Esophagus mucosa (tissue), 1 donor: ENCODE results near the gene PLIN5. TPM values are rescaled to one million over a fixed set of nuclear protein-coding genes. Genes with fewer than 3 reads are reported as not detected.
"Not testable (repeated sequence)": the region's sequence is repeated elsewhere in the genome, so short reads cannot be mapped to it uniquely, and the experiment has no call there.

Source experiments
- ATAC-seq: fragments of 200-7000 bp; cut with Tn5 transposase; one replicate; pipeline ENCODE4 v1.9.1; 2020
- total RNA-seq: library from RNA; stranded (reverse); gene quantifications from one replicate; pipeline ENCODE4 v1.2.4, GENCODE V29; 2023
- donor health status: DM: yes; HTN: yes; CAD: no.

The PLIN5 gene
- total RNA-seq, 1 donor from 2014 or later, result 2.4 TPM

DNA sequence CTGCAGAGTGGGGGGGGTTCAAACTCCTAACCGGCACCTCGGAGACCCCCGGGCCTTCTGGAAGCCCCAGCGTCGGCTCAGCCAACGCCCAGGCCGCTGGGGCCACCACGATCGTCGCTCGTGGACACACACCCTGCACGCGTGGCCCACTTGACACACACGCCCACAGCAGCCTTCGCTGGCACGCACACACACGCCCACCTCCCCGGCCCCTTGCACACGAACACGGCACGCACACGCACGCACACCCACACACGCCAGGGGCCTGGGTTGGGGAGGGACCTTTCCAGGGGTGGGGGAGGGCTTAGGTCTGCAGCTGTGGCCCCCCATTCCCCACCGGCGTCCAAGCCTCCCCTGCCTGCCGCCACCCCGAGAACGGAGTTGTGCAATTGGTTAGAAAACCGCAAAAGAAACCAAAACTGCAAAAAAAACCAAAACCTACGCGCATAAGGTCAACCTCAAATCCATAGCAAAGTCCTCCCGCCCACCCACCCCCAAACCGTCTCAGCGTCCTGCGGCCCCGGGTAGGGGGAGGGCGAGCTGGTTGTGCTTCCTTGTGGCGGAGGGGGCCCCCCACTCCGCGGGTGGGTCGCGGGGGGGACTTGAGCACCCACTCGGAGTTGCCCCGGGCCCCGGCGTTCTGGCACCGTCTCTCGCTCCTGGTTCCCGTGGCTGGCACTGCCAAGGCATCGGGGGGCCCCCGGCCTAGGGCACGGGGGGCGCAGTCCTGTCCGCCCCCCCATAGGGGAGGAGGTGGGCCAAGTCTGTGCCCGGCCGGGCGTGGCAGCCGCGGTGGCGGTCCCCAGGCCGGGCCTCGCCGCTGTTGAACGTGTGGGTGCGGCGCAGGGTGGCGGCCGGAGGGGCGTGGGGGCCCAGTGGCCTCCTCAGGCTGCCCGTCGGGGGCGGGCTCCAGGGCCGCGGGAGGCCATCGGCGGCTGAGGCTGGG lies 8.1 kb upstream of the PLIN5 start:
- ATAC-seq, result no peak

DNA sequence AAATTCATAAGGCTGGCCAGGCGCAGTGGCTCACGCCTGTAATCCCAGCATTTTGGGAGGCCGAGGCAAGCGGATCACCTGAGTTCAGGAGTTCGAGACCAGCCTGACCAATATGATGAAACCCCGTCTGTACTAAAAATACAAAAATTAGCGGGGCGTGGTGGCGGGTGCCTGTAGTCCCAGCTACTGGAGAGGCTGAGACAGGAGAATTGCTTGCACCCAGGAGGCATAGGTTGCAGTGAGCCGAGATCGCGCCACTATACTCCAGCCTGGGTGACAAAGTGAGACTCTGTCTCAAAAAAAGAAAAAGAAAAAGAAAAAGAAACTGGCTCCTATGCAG lies 6.8 kb upstream of the PLIN5 start:
- ATAC-seq, result not testable (repeated sequence)

DNA sequence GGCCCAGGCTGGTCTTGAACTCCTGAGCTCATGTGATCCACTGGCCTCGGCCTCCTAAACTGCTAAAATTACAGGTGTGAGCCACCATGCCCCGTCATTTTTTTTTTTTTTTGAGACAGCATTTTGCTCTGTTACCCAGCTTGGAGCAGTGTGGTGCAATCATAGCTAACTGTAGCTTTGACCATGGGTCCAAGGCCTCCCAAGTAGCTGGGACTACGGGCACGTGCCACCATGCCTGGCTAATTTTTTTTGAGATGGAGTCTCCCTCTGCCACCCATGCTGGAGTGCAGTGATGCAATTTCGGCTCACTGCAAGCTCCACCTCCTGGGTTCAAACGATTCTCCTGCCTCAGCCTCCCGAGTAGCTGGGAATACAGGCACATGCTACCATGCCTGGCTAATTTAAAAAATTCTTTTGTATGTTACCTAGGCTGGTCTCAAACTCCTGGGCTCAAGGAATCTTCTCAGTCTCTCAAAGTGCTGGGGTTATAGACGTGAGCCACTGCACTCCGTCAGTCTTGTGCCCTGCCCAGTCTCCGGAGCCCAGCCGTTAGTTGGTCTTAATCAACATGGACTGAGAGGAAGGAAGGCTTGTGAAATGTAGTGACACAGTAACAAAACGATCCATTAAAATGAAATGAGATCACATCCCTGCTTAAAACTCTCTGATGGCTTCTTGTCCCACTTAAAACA lies 6.2 kb upstream of the PLIN5 start:
- ATAC-seq, result no peak

DNA sequence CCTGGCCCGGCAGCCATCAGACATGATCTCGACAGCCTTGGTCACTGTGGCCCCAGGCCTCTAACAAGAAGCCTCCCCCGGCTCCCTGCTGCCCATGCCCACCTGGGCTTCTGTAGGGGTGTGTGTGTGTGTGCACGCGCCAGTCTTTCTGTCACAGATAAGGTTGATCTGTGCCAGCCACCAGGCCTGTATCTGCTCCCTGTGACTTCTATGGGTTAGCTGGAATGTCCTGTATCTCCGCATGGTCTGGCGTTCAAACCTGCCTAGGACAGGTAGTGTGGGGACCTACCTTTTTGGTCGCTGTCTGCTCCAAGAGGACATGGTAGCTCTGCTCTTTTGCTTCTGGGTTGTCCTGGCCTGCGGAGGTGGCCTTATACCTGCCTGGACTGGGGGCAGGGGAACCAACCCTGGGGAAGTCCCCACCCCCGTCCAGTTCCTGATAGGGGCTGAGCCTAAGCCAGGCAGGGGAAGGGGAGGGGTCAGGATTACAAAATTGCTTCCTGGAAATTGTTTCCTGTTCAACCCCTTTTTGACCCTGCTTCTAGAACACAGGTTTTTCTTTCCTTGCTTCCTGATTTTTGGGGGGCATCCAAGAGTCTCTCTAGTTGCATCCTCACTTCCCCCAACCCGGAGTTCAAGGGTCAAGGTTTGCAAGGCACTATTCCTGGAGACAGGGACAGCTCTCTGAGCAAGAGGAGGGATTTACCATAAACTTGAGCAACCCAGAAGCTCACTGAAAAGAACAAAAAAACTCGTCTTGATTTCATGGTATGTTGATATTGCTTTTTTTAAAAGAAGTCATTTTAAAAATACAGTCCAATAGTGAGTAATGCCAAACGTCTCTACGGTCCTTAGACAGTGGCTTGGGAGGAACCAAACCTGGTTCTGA lies 4.9 kb upstream of the PLIN5 start, which contains the start of gene LRG1:
Gene LRG1, minus strand, starts transcription at position 344 of the 889 bp plus-strand sequence. Its CDS starts 23 bp downstream, at position 321.
- ATAC-seq, result peak; percentile 92

DNA sequence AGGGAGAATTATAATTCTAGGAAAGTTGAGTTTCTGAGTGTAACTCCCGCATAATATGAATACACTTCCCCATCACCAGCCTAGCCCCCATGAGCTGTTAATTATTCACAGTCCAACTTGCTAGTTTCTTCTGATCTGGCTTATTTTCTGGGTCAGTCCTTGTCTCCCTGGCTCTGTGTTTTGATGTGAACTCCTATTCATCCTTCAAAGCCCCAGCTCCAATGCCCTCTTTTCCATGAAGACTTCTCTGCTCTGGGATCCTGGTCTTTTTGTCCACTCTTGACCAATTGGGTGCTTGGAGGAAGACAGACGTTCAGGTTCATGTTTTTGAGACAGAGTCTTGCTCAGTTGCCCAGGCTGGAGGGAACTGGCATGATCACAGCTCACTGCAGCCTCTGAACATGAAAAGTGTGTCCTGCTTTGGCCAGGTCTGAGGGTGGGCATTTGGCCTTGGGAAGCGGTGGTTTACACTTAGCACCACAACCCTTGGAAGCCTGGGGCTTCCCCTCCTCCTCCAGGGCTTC lies 4.2 kb upstream of the PLIN5 start:
- no peak for ATAC-seq

DNA sequence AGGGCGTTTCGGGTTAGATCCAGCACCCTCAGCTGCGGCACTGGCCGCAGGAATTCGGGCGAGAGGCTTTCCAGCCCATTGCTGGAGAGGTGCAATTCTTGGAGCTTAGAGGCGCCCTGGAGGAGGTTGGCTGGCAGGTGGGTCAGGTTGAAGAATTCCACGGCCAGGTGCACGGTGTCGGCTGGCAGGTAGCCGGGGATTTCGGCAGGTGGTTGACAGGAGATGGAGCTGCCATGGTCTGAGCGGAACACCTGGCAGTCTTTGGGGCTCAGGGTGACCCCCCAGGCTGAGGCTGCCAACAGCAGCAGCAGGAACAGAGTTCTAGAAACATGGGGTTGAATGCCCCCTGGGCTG lies 3.6 kb upstream of the PLIN5 start:
- ATAC-seq, result no peak

DNA sequence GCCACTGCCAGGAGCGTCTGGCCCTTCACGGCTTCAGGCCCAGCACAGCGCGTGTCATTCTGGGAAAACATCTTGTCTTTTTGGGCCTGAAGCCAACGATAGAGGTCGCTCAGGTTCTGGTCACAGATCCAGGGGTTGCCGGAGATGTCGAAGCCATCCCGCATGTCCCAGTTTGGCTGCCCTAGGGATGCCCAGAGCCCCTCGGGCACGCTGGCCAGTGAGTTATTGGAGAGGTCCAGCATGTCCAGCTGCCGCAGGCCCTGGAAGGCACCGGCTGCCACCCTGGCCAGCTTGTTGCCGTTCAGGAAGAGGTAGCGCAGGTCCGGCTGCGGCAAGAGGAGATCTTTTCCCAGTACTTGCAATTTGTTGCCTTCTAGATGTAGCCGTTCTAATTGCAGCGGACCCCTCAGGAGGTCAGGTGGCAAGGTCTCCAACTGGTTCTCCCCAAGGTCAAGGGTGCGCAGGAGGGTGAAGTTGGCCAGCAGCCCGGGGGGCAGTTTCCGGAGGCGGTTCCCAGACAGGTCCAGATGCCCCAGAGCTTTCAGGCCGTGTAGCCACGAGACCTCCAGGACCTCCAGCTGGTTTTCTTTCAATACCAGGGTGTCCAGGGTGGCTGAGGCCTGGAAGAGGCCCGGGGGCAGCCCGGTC lies 3.1 kb upstream of the PLIN5 start:
- no peak for ATAC-seq

DNA sequence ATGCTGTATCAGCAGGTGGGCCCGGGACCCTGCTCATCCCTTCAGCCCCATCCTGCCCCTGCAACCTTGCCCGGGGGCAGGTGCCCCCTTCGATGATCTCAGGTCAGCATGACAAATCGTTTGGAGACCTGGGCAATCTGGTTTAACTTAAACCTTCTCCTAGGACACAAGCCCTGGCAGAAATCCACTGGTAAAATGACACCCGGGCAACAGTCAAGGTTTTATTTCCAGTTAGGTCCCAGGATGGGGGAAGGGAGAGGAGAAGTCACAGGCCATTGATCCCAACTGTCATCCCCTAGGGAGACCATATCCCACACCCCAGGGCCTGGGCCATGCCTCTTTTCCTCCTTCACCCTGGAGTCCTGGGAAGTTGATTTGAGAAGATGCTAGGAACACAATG lies 1.8 kb upstream of the PLIN5 start:
- ATAC-seq, result no peak

DNA sequence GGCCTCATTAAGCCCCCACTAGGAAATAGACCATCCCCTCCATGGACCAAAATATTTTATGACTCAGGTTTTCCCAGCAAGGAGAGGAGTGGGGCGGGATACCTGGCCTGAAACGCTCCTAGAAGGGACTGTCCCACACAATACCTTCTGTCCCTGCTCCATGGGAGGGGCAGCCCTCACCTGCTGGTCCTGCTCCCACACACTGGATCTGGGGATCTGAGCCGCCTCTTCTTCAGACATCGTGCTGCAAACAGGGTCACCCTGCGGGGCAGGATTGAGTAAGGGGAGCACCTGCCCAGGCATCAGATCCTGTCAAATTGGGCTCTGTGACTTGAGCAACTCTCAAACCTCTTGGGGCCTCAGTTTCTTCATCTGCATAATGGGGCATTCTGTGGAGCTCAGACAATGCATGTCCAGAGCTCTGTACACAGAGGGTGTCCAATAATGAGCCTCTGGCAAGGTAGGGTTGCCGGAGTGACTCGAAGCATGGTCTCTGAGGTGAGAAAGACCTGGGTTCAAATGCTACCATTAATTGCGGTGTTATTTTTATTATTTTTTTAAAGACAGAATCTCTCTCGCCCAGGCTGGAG lies 1.1 kb downstream of the PLIN5 start:
- no peak for ATAC-seq

DNA sequence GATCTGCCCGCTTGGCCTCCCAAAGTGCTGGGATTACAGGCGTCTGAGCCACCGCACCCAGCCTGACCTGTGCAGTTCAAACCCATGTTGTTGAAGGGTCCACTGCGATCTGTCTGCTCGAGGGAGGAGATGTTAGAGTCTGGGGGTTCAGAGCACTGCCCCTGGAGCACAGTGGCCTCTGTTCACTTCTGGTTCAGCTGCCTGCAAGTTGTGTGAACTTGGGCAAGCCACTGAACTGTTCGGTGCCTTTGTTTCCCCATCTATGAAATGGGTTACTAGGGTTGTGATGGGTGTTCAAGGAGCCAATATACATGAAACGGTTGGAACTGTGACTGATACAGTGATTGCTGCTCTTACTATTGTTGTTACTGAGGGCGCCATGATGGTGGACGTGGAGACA lies 1.7 kb downstream of the PLIN5 start:
- no peak for ATAC-seq

DNA sequence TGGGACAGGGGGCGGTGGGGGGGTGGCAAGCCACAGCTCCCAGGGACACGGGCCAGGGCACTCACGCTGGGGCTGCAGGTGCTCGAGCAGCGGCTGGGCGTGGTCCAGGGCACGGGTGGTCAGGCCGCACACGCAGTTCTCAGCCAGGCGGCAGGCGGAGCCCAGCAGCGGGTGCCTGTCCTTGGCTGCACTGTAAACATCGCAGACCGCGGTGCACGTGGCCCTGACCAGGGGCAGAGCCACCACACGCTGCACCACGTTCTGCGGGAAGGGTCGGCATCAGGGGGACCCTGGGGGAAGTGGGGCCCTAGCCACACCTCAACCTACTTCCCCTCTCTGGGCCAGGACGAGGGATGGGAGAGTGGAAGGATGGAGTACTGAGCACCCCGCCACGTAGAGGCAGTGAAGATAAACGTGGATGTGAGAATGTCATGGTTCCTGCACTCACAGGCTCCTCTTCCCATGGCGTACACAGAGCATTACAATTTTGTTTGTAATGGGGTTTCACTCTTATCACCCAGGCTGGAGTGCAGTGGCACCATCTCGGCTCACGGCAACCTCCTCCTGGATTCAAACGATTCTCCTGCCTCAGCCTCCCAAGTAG lies 3.4 kb downstream of the PLIN5 start:
- ATAC-seq, result no peak

DNA sequence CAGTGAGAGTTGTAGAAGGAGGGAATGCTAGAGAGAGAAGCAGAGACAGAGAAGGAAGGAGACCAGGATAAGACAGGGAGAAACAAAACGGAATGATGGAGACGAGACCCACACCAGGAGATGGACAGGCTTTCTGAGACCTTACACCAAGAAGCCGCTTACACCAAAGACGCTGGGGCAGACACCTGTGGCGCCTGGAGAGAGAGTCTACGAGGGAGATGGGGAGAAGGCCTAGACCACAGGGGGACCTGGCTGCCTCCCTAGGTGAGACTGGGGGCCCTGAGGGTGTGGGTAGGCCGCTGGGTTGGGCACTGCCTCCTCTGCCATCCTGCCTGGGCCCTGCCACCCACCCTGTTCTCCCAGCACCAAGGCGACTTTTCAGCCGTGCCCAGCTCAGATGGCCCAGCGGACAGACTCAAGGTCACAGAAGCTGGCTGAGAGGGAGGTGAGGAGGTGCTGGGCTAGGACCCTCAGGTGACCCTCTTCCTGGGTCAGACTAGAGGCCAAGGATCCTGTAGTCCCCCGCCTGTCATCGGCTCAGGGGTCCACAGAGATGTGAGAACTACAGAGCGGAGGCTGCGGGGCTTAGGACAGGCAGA lies 5.0 kb downstream of the PLIN5 start:
- no peak for ATAC-seq

DNA sequence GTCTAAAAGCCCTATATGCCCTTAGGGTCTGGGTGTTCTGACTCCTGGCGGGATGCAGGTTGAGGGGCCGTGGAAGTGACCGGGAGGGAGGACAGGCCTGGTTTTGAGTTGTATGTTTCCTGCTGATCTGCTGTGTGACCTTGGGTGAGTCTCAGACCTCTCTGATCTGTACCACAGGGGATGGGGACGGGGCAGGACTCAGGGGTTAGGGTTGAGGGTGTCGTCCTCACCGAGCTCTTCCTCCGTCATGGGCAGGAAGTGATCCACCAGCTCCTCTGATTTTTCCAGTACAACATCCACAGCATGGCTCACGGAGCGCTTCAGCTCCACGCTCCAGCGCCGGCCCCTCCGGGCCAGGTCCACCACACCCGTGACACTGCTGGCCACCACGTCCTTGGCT lies 6.2 kb downstream of the PLIN5 start:
- no peak for ATAC-seq

DNA sequence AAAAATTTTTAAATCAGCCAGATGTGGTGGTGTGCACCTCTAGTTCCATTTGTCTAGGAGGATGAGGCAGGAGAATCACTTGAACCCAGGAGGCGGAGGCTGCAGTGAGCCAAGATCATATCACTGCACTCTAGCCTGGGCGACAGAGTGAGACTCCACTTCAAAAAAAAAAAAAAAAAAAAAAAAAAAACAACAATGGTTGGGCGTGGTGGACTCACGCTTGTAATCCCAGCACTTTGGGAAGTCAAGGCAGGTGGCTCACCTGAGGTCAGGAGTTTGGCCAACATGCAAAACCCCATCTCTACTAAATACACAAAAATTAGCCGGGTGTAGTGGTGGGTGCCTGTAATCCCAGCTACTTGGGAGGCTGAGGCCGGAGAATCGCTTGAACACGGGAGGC lies 7.6 kb downstream of the PLIN5 start:
- not testable (repeated sequence) for ATAC-seq

DNA sequence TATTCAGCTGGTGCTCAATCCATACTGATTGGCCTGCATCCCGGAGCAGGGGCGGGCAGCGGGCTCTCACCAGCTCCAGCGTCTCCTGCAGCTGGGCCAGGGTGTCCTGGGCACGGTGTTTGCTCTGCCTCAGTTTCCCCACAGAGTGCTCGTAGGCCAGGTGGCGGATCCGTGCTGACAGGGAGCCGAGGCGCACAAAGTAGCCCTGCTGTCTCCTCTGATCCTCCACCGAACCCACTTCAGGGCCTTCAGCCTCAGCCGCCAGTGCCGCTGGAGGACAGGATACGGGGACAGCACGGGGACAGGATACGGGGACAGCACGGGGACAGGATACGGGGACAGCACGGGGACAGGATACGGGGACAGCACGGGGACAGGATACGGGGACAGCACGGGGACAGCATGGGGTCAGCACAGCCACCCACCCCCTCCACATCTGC lies 9.4 kb downstream of the PLIN5 start:
- no peak for ATAC-seq

DNA sequence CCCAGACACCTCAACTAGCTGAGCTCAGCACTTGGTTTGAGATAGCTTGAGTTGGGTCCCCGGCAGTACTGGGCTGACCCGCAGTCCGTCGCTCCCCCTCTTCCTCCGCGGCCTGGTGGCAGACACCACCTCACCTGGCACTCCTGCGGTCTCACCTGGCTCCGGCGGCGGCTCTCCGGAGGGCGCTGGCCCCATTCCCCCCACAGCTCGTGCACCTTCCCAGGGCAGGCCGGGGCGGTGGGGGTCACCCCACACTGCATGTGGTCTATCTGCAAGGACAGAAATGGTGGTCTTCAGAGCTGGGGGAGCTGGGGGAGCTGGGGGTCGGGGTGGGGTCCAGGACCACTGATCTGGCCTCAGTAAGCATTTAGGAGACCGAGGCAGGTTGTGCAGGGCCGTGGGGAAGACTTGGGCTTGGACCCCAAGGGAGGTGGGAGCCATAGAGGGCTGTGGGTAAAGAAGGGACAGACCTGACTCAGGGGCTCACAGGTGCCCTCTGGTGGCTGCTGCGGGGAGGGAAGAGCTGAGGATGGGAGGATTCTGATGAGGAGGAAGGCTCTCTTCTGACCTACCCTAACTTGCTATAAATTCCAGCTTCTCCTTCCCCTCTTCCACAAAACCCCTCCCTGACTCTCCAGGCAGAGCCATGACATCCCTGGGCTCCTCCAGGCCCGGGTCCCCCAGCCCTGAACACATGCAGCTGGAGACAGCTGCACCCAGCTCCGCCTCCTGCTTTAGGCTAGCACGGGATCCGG lies 10.0 kb downstream of the PLIN5 start:
- peak; percentile 41 for ATAC-seq

DNA sequence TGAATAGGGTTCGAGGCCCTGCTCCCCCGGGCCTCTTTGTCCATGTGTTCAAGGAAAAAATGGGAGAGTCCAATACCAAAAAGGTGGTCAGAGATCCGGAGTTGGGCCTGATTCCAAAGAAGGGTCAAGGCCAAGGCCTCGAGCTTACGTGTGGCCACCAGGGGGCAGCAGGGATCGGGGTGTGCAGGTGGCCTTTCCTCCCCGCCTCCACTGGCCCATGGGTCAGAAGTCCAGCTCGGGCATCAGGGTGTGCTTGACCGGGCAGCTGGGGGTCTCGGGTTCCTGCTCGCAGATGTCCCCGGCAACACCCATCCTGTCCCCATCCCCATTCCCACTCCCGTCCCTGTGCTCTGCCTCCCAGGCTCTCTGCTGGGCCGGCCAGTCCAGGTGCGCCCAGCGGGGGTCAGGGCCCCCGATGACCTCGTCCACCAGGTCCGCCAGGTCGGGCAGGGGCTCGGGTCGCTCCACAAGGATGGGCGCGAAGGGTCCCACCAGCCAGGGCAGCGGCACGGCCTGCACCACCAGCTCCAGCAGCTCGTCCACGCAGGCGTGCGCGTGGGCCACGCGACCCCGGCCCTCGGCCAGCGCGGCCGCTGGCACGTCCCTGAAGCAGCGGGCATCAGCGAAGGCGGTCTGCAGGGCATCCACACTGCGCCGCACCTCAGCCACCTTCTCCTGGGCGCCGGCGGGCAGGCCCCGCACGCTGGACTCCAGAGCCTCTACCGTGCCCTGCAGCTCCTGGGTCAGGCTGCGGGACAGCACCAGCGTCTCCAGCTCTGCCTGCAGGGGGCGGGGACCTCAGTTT lies 11.5 kb downstream of the PLIN5 start:
- peak; percentile 10 for ATAC-seq

DNA sequence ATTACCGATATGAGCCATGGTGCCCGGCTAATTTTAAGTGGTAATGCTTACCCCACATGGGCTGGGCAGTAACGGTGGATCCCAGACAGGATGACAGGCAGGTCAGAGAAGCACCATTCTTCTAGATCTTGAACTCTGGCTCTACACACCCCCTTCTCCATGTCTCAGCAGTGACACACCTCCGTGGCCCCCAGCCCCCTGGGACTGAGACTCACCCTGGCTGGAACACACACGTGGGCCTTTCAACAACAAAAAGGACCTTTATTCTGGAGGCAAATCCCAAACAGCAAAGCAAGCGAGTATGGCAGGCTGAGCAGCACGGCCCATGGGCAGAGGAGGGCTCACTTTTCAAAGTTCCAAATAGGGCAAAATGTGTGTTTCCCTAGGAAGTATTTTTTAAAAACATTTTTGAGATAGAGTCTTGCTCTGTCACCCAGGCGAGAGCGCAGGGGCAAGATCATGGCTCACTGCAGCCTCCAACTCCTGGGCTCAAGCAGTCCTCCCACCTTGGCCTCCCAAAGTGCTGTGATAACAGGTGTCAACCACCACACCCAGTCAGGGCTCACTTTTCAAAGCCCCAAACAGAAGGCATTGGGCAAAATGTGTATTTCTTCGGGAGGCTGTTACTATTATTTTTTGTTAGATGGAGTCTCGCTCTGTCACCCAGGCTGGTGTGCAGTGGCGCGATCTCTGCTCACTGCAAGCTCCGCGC lies 12.6 kb downstream of the PLIN5 start:
- ATAC-seq, result no peak

DNA sequence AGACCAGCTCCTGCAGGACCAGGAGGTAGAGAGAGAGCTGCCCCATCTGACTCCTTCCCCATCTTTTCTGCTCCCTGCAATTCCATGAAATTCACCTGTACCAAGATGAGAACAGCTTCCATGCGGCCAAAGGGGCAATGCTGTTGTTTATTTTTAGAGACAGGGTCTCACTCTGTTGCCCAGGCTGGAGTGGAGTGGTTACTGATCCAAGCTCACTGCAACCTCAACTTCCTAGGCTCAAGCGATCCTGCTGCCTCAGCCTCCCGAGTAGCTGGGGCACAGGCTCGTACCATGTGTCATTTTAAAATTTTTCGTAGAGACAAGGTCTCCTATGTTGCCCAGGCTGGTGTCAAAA lies 13.2 kb downstream of the PLIN5 start:
- no peak for ATAC-seq
